ENCODE data around the gene GUCY2D.
"Not testable (repeated sequence)": the region's sequence is repeated elsewhere in the genome, so short reads cannot be mapped to it uniquely, and the experiment has no call there.

Gene GUCY2D

DNA sequence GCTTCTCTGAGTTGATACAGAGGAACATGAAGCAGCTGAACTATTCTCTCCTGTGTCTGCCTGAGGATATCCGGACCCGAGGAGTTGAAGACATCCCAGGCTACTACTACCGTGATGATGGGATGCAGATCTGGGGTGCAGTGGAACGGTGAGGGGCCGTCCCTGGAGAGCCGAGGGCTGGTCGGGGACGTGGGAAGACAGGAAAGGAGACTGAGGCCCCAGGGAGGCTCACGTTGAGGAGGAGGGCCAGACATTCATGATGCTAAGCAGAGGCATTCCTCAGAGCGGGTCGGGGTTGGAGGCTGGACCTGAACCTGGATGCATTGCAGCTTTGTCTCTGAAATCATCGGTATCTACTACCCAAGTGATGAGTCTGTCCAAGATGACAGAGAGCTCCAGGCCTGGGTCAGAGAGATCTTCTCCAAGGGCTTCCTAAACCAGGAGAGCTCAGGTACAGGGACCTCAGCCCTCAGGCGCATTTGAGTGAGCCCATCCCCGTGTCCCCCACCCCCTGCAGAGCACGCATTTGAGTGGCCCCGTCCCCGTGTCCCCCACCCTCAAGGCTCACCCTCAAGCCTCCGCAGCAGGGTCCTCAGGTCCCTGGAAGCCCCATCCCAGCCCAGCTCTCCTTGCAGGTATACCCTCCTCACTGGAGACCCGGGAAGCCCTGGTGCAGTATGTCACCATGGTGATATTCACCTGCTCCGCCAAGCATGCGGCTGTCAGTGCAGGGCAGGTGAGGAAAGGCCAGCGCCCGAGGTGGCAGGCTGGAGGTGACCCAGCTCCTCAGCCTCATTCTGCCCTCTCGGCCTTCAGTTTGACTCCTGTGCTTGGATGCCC is 44.7 kb downstream of the GUCY2D start:
- no peak for DNase-seq

DNA sequence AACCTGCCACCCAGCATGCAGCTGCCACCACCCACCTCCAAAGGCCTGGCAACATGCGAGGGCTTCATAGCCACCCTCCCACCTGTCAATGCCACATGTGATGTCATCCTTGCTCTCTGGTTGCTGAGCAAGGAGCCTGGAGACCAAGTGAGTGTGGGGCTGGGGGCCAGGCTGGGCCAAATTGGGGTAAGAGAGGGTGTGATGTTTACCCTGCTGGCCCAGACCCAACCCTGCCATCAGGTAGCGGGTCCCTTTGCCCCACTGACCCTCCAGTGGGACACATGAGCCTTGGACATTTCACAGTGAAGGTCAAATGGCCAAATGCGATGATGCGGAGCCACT is 45.3 kb downstream of the GUCY2D start:
- DNase-seq, result no peak

DNA sequence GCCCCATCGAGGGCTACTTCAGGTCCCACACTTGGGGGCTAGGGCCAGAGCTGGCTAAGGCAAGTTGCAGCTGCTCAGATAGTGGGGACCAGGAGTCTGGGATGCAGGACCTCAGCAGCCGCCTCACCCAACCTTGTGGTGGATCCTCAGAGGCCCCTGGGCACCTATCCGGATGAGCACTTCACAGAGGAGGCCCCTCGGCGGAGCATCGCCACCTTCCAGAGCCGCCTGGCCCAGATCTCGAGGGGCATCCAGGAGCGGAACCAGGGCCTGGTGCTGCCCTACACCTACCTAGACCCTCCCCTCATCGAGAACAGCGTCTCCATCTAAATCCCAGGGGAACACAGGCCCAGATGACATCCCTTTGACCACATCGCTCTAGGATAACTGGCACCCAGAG is 45.8 kb downstream of the GUCY2D start:
- DNase-seq, result no peak

DNA sequence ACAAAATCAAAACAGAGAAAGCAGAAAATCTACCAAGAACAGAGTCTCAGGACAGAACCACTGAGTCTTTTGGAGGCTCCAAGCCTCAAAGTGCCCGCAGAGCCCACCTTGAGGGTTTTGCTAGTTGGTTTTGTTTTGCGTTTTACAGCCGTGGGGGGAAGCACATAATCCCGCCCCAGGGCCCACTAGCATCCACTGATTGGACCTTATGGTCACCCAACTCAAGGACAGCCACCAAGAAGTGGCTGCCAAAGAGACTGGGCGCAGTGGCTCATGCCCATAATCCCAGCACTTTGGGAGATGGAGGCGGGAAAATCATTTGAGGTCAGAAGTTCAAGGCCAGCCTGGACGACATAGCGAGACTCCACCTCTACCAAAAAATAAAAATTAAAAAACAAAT is 46.3 kb downstream of the GUCY2D start:
- DNase-seq, result no peak

DNA sequence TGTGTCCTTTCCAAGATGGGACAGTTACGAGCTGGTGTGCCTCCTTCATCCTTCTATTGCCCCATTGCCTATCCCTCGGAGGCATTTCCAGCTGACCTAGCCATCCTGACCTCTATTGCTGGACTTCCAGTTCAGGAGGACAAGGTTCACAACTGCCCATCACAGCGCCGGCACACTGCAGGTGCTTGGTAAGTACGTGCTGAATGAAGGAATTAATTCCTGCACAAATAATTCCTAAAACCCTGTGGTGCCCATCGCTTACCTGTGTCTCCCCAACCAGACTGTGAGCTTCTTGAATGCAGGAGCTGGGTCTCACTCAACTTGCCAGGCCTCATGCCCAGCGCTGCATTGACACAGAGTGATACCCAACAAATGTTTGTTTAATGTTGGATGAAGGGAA is 49.4 kb downstream of the GUCY2D start:
- no peak for DNase-seq

DNA sequence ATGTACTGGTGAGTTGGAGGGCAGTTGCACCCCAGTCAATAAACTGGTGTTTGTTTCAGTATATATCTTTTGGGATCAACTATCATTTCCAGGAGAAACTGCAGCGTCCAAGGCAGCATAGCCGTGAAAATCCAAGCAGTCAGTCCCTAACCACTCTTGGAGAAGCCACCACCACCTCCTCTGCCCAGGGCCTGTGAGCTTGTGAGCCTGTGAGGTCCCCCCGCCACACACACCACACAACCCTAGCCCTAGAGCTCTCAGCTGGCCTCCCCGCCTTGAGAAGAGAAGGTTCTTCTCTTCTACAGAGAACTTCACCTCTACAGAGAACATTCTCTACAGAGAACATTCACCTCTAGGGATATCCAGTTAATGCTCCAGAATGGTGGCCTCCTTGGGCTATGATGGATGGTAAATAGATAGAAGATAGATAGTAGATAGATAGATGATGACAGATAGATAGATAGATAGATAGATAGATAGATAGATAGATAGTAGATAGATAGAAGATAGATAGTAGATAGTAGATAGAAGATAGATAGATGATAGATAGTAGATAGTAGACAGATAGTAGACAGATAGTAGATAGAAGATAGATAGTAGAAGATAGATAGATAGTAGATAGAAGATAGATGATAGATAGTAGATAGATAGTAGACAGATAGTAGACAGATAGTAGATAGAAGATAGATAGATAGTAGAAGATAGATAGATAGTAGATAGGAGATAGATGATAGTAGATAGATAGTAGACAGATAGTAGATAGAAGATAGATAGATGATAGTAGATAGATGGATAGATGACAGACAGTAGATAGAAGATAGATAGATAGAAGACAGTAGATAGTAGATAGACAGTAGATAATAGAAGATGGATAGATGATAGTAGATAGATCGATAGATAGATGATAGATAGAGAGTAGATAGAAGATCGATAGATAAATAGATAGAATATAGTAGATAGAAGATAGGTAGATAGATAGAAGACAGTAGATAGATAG is 50.1 kb downstream of the GUCY2D start:
- no peak for DNase-seq

DNA sequence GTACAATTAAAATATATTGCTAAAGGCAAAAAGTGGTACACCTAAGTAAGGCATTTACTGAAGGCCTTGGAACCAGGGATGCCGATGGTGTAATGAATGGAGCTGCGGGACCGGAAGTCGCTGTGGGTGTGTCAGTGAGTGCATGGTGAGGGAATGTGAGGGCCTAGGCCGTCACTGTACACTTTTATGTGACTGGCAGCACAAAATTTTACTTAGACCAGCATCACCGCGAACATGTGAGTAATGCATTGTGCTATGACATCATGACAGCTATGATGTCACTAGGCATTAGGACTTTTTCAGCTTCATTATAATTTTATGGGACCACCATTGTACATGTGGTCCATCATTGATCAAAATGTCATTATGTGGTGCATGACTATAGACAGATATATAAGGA is 51.2 kb downstream of the GUCY2D start:
- DNase-seq, result no peak

DNA sequence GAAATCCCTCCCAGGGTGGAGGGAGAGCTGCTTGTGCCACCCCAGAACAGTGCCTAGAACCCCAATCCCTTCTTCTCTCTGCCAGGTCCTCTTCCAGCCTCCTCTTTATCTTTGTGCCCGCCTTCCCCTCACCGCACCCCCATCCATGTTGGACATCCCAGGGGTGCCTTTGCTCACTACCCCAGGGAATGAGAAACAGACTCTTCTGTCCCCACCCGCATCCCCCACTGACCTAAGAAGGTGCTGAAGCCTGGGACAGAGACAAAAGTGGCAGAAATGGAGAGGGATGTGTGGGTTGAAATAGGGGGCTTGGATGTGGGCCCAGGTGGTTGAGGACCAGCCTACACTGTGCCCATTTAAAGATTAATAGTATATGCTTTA is 53.4 kb downstream of the GUCY2D start:
- no peak for DNase-seq

DNA sequence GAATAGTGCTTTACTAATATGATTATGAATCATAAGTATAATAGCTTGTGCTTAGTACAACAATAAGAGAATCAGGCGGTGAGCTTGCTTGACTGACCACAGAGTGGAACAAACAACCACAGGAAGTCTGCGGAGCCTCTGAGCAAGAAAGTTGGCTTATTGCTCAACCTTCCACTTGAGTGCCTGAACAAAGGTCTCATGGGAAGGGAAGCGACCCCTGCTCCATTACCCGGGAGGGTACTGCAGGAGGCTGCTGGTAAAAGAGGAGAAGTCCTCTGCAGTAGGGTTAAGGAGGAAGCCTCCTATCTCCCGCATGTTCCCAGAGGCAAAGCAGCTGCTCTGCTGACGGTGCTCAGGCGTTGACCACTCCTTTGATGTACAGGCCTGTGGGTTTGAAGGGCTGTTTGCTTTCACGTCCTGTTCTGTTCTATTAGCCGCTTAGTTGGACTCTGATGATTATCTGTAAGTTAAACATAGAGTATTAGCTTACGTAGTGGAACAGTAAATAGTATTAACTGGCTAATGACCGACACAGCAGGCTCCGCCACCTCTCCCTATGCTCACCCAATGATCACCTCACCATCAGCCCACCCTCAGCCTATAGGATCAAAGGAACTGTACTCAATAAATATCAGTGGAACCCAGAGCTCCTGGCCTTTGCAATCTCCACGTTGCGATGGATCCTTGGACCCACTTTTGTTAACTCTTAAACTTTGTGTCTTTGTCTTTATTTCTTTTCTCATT is 54.0 kb downstream of the GUCY2D start:
- DNase-seq, result no peak

DNA sequence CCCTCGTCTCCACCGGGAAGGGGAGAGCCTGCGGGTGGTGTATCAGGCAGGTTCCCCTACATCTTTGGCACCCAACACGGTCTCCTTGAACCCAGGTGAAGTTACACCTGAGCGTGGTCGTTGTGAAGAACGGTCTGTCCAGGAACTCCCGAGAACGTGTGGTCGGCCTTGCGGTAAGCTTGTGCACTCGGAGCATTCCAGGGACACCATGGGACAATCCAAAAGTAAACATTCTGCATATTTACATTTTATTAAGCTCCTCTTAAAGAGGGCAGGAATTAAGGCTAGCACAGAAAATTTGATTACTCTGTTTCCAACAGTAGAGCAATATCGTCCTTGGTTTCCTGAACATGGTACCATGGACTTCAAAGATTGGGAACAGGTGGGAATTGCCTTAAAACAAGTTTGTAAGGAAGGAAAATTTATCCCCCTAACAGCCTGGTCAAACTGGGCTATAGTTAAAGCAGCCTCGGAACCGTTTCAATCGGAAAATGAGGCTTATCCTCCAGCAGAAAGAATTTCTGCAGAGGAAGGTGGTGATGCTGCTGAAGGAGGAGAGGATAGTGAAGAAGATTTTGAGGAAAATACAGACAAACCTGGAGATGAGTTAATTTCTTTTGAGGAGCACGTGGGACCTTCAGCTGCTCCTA is 54.7 kb downstream of the GUCY2D start:
- no peak for DNase-seq

DNA sequence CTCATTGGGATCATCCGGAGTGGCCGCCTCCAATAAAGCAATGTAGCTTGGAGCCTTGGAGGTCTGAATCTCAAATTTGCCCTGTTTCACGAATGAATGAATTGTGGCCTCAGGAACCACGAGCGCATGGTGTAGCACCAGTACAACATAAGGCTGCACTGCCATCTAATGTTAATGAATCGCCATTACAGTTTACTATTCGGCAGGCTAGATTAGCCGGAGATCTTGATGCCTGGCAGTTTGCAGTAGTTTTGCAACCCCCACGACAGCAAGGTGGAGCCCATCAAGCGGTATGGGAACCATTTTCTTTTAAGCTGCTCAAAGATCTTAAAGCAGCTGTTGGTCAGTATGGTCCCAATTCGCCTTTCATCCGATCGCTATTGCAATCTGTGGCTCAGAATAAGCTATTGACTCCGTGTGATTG is 55.3 kb downstream of the GUCY2D start:
- DNase-seq, result peak; percentile 80 to 92

DNA sequence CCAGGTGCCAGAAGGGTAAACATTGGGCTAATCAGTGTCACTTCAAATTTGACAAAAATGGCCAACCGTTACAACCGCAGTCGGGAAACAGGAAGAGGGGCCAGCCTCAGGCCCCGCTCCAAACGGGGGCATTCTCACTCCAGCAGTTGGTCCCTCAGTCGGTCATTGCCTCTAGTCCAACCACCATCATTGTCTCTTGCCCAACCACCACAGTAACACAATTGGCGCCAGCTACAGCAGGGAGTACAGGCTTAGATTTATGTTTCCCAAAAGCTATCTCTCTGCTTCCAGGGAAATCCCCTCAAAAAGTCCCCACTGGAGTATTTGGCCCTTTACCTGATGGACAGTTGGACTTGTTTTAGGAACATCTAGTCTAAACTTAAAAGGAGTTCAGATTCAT is 56.7 kb downstream of the GUCY2D start:
- no peak for DNase-seq

DNA sequence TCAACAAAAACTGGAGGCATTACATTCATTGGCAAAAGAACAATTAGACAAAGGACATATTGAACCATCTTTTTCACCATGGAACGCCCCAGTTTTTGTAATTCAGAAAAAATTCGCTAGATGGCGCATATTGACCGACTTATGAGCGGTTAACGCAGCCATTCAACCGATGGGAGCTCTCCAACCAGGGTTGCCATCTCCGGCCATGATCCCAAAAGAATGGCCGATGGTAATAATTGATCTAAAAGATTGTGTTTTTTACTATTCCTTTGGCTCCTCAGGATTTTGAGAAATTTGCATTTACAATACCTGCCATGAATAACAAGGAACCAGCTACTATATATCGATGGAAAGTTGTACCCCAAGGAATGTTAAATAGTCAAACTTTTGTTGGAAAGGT is 57.9 kb downstream of the GUCY2D start:
- peak; percentile 68 to 92 for DNase-seq

DNA sequence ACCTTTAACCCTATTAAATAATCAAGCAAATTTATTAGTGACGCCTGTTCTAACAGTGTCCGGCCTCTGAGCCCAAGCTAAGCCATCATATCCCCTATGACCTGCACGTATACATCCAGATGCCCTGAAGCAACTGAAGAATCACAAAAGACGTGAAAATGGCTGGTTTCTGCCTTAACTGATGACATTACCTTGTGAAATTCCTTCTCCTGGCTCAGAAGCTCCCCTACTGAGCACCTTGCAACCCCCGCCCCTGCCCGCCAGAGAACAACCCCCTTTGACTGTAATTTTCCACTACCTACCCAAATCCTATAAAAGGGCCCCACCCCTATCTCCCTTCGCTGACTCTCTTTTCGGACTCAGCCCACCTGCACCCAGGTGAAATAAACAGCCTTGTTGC is 59.4 kb downstream of the GUCY2D start:
- not testable (repeated sequence) for DNase-seq

DNA sequence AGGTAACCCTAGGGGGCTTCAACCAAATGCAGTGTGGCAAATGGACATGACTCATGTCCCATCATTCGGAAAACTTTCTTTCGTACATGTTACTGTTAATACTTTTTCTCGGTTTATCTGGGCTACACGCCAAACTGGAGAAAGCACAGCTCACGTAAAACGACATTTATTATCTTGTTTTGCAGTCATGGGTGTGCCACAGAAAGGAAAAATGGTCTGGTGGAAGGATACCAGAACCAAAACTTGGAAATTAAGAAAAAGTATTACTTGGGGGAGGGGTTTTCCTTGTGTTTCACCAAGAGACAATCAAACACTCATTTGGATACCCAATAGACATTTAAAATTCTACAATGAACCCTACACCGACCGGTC is 60.0 kb downstream of the GUCY2D start:
- no peak for DNase-seq

DNA sequence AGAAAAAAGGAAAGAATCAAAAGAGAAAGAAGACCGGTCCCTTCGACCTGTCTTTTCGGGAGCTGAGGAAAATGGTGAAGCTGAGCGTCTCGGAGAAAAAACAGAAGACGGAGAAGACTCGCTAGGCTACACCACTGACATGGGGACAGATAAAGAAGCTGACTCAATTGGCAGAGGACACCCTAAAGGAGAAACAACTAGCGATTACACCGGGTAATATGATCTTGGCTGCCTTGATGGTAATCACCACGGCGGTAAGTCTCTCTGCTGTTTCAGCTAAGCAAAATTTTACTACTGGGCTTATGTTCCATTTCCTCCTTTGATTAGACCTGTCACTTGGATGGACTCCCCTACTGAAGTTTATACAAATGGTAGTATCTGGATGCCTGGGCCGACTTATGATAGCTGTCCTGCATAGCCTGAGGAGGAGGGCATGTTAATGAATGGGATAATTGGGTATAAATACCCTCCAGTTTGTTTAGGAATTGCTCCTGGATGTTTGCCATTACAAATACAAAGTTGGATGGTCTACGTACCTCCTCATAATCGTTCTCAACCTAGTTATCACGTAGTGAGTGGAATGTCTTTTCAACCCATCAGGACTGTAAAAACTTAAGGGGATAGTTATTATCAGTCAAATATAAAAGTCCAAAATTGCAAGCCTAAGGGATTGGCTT is 60.5 kb downstream of the GUCY2D start:
- no peak for DNase-seq

DNA sequence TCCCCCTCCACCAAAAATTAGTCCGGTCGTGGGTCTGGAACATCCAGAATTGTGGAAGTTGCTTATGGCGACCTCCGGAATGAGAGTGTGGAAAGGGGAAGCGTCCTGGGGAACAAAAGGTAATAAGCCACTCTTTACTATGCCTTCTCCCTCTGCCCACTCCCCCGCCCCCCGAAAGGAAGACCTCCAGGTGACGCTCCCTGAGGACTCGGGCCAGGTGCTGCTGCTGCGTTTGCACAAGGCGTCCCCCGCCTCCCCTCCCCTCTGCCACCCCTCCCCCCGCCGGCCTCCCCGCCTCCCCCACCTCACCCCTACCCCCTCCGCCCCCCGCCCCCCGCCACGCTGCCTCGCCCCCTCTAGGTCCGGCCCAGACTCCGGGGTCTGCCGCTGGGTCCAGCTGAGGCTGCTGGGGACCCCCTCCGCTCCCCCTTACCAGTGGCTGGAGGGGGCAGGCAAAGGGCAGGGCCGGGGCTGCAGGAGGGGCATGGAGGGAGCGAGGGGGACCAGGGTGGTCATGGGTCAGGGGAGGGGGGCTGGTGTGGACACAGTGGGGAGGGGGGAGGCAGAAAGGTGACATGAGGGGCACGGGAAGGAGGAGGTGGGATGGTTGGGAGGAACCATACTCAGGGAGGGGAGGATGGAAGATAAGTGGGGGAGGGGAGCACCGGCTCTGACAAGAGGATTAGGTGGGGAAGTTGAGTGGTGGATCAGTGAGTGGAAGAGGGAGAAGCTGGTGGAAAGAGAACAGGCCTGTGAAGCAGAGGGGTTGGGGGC is 61.5 kb downstream of the GUCY2D start:
- no peak for DNase-seq

DNA sequence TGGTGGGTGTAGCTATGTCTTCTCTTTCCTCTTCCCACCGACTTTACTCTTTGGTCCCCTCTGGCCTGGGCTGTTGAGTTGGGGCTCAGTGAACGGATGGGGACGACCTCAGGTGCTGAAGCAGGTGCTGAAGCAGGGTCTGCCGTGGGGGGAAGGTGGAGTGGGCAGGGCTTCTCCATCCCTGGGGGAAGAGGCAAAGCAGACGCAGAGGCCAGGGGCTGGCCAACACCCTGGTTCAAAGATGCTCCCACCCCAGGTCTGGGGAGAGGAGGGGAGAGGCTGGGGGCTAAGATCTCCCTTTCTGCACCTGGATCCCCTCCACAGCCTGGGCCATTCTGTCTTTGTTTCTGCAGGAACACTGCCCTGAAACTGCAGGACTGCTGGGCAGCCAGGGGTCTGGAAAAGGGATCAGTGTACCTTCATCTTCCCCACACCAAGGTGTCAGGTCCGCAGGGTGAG is 62.2 kb downstream of the GUCY2D start:
- DNase-seq, result no peak

DNA sequence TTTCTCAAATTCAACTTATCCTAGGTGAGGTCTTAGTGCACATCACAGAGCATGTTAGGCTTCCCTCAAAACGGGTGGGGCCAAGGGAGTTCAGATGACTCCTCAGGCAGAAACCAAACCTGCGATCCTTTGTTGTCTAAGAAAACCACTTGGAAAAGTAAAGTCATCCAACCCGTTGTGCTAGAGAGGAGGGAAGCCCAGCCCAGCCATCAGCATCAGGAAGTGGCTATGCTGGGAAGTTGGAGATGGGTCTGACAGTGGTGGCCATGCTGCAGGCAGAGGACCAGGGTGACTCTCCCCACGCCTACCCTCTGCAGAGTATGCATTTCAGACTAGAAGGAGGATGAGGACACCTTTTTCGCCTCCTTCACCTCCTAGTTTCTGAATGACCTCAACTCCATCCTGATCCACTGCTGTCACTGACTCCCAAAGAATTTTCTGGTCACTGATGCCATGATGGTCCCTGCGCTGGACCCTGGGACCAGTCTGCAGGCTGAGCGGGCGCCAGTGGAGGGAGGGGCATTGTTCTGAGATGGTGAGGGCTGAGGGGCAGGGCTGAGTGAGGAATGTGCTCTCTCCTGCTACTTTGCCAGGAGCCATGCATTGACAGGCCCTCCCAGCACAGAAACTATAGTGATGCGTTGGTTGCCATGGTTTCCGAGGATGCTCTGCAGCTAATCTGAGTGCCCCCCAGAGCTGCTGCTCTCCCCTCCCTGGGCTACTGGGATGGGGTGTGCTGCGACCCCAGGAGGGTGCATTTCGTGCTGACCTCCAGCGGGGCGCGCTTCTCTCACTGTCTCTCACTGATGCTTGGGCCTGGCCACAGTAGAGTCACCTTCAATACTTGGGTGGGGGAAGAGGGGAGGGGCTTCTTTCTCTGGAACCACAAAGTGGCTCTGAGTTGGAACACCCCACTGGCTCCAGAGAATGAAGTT is 64.7 kb downstream of the GUCY2D start:
- no peak for DNase-seq

DNA sequence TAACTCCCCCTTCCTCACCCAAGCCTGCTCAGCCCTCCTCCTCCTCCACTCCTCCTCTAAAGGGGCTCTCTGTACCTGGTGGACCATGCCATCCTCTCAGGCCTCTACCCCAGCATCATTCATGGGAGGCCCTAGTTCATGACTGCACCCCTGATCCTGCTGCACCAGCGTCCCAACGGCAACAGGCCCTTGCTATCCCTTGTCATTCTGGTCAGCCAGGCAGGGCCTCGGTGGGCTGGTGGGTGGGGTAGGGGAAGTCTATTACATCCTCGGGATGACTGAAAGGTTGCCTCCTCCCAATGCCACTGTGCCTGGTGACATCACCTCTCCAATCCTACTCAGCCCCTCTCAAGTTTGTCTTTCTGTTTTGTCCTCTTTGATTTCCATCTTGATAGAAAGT is 65.4 kb downstream of the GUCY2D start:
- DNase-seq, result no peak

Data from NCI-H446 (cell line).